ENCODE measurements around the gene SUSD5.

SUSD5 gene

DNA sequence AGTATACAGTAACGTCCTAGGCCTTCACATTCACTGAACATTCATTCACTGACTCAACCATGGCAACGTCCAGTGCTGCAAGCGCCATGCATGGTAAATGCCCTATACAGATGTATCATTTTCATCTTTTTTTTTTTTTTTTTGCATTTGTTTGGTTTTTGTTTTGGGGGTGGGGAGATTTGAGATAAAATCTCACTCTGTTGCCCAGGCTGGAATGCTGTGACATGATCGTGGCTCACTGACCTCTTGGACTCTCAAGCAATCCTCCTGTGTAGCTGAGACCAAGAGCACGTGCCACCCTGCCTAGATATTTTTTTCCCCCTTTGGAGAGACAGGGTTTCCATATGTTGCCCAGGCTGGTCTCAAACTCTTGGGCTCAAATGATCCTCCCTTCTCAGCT is 37.4 kb downstream of the SUSD5 start:
- H3K4me3 ChIP-seq (ENCODE audit: low read depth, low read length) = no peak overlapping the region
- no peak for DNase-seq (ENCODE audit: low read depth)
- TF ChIP-seq, protein P1, sequence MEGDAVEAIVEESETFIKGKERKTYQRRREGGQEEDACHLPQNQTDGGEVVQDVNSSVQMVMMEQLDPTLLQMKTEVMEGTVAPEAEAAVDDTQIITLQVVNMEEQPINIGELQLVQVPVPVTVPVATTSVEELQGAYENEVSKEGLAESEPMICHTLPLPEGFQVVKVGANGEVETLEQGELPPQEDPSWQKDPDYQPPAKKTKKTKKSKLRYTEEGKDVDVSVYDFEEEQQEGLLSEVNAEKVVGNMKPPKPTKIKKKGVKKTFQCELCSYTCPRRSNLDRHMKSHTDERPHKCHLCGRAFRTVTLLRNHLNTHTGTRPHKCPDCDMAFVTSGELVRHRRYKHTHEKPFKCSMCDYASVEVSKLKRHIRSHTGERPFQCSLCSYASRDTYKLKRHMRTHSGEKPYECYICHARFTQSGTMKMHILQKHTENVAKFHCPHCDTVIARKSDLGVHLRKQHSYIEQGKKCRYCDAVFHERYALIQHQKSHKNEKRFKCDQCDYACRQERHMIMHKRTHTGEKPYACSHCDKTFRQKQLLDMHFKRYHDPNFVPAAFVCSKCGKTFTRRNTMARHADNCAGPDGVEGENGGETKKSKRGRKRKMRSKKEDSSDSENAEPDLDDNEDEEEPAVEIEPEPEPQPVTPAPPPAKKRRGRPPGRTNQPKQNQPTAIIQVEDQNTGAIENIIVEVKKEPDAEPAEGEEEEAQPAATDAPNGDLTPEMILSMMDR (IDR thresholded peaks at IDR 0.05; ENCODE audit: insufficient read depth, low read depth, low read length, missing control alignments) = no peak

- no peak overlapping the region for H3K4me3 ChIP-seq (ENCODE audit: low read depth, low read length)
- TF ChIP-seq, protein P1 (IDR thresholded peaks at IDR 0.05; ENCODE audit: insufficient read depth, low read depth, low read length, missing control alignments) = no peak
- no peak for DNase-seq (ENCODE audit: low read depth)
These were observed 39.5 kb downstream of the SUSD5 start for GRCh38 chr3:33179132-33179531.

DNA sequence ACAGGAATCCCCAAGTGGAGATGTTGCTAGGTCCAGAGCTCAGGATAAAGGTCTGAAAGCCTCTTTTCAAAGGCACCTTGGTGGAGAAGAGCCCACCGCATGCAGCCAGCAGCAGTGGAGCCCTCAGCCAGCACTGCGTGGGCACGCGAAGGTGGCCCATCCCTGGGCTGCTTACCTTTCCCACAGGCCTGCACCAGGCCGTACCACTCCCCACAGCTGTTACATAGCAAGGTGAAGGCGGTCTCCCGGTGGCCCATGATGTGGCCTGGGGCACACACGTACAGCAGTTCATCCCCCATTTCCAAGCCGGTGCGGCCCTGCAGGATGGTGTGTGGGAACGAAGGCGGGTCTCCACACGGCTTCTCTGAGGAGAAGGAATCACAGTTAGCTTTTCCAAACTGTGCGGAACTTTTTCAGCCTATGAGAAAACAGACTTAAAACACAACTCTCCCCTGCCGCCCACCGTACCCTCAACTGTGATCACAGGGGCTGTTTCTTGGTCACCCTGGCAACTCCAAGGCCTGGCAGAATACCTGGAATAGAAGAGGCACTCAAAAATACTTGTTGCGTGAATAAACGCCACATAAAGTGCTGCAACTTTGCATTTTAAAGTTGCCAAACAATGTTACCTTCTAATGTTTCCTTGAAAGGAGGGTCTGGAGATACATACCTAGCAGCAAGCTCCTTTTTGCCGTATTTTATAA is 43.7 kb downstream of the SUSD5 start:
- DNase-seq (ENCODE audit: low read depth) = no peak
- H3K4me3 ChIP-seq (ENCODE audit: low read depth, low read length) = no peak overlapping the region
- TF ChIP-seq, protein P1 (IDR thresholded peaks at IDR 0.05; ENCODE audit: insufficient read depth, low read depth, low read length, missing control alignments) = no peak

GRCh38 chr3:33174095-33174494 is 44.5 kb downstream of the SUSD5 start:
- DNase-seq (ENCODE audit: low read depth) = no peak
- TF ChIP-seq, protein P1 (IDR thresholded peaks at IDR 0.05; ENCODE audit: insufficient read depth, low read depth, low read length, missing control alignments) = no peak
- H3K4me3 ChIP-seq (ENCODE audit: low read depth, low read length) = no peak overlapping the region

DNA sequence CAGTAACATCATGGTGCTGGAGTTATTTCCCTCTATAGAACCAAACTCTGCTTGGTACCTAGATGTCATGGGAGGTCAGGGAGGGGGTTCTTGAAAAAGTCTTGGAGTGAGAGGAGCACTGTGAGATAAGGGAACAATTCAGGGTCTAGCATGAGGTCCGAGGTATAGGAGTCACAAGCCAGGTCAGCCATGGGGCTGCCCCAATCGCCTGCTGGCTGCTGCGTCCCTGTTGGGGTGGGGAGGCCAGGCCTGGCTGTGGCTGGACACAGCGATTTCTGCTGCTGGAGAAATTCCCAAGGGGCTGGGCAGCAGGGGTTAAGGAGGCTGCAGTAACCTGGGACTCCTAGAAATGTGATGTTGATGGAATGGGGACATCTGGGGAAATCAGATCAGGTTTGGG is 44.9 kb downstream of the SUSD5 start:
- TF ChIP-seq, protein P1 (IDR thresholded peaks at IDR 0.05; ENCODE audit: insufficient read depth, low read depth, low read length, missing control alignments) = no peak
- no peak overlapping the region for H3K4me3 ChIP-seq (ENCODE audit: low read depth, low read length)
- DNase-seq (ENCODE audit: low read depth) = no peak

- no peak for DNase-seq (ENCODE audit: low read depth)
- TF ChIP-seq, protein P1 (IDR thresholded peaks at IDR 0.05; ENCODE audit: insufficient read depth, low read depth, low read length, missing control alignments) = no peak
- no peak overlapping the region for H3K4me3 ChIP-seq (ENCODE audit: low read depth, low read length)
These were observed 45.5 kb downstream of the SUSD5 start for GRCh38 chr3:33173103-33173502.

- TF ChIP-seq, protein P1 (IDR thresholded peaks at IDR 0.05; ENCODE audit: insufficient read depth, low read depth, low read length, missing control alignments) = no peak
- no peak for DNase-seq (ENCODE audit: low read depth)
- H3K4me3 ChIP-seq (ENCODE audit: low read depth, low read length) = no peak overlapping the region
These were observed 47.0 kb downstream of the SUSD5 start for GRCh38 chr3:33171580-33171979.

All from GM12865 (cell line).